HG02938 (cell line): Measurements from ENCODE around the gene USP35.

Experiments used
- ATAC-seq: cut with Tn5 transposase; IDR thresholded peaks from one replicate; pipeline ENCODE4 v1.9.1; 2021; ENCODE audit warnings: mild to moderate bottlenecking, moderate library complexity; ENCODE audit not compliant: unreplicated experiment

The USP35 gene

DNA sequence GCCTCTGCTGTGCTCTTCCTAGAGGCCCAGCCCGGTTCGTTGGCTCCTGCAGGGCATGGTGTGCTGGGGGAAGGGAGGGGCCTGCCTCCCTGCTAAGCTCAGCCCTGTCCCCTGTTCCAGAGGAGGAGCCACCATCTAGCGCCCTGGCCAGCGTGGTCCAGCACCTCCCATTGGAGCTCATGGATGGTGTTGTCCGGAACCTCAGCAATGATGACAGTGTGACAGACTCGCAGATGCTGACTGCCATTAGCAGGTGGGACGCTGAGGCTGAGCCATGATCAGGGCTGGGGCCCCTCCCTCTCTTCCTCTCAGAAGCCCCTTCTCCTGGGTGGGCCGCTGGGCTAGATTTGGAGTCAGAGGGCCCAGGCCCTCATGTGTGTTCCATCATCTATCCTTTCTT is 9.1 kb downstream of the USP35 start:
- no peak for ATAC-seq

DNA sequence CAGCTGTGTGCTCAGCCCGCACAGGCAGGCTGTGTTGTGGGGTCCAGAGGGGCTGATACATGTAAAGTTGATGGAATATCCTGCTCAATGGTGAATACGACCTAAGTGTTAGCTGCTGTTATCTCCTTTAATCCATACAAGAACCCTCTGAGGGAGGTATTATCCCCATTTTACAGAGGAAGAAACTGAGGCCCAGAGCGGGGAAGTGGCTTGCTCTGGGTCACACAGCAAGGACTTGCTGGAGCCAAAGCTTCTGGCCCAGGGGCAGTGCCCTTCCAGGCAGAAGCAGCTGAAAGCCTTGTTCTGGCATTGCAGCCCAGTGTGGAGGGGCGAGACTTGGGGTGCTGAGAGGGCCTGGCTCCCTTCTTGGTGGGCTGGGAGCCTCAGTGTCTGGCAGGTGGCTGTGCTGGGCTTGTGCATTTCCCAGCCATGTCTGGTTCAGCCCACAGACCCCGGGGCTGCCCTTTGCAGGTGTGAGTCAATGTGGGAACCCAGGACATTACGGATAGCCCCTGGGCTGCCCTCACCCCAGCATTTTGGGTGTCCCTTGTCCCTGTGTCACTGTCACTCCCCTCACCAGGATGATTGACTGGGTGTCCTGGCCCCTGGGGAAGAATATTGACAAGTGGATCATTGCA is 10.4 kb downstream of the USP35 start:
- ATAC-seq = no peak

DNA sequence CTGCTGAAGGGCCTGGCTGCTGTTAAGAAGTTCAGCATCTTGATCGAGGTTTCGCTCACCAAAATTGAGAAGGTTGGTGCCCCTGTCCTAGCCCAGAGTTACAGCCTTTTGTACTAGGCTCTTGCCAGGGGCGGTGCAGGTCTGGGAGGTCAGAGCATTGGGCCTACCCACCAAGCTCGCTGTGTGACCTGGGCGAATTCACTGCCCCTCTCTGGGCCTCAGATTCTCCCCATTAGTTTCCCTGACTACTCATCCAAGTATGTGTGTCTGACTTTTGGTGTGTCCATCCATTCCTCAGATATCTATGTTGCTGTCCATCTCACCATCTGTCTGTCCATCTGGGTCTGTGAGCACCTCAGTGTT is 10.9 kb downstream of the USP35 start:
- ATAC-seq = no peak

DNA sequence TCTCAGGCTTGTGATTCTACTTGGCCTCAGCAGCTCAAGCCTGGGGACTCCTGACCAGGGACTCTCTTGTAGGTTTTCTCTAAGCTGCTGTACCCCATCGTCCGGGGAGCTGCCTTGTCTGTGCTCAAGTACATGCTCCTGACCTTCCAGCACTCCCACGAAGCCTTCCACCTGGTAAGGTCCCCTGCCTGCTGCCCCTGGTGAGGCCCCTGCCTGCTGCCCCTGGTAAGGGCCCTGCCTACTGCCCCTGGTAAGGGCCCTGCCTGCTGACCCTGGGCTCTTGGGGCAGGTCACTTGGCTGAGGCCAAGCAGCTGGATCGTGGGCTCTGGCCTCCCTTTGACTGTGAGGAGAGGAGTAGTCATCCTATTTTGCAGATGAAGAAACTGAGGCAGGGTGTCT is 11.3 kb downstream of the USP35 start:
- ATAC-seq = no peak

DNA sequence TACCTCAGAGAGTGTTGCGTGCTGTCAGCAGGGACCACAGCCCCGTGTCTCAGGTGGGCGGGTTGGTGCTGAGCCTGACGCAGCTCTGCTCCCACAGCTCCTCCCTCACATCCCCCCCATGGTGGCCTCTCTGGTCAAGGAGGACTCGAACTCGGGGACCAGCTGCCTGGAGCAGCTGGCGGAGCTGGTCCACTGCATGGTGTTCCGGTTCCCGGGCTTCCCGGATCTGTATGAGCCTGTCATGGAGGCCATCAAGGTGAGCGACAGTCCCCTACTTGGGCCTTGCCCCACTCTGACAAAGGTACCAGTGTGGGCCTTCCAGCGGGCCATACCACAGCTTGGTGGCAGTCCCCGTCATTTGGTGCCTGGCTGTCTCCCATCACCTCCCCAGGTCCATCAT is 11.8 kb downstream of the USP35 start:
- ATAC-seq = no peak

DNA sequence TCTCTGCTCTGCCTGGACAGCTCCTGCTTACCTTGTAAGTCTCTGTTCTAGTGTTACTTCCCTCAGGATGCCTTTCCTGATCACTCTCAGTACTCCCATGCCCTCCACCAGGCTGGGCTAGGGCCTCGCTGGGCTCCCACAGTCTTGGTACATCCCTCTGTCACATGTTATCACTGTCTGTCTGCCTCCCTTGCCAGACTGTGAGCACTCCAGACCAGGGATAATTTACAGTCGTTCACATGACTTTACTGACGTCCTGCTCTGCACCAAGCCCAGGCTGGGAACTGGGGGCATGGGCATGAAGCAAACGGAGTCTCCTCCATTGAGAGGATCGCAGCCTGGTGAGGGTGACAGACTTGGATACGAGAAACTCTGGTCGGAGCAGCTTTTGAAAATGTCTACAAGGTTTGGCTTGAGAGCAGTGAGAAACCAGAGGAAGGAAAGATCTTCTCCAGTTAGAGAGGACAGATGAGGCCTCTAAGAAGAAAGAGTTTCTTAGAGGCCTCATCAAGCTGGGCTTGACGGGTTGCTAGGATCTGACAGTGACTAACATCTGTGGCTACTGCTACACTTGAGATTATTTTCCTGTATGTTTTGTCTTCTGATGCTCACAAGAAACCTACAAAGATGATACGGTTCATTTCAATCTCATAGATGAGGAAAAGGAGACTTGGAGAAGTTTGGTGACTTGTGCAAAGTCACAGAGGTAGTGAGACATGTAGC is 12.5 kb downstream of the USP35 start:
- ATAC-seq = no peak

DNA sequence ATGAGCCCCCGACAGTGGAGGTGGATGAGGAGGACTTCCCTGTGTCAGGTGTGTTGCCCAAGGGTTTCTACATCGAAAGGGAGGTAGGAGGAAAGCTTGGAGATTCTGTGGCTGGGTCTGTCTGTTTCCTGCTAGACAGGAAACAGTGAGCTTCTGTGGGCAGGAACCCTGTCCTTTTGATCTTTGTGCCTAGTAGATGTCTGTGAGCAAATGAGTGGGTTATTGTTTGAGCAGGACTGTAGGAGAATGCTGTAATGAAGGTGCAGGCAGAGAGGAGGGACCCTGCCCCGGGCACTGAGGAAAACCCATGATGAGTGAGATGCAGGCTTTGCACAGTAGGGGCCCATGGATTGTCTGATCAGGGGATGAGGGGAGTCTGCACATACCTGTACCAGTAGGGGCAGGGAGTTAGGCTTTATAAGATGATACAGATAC is 14.0 kb downstream of the USP35 start:
- ATAC-seq = no peak

DNA sequence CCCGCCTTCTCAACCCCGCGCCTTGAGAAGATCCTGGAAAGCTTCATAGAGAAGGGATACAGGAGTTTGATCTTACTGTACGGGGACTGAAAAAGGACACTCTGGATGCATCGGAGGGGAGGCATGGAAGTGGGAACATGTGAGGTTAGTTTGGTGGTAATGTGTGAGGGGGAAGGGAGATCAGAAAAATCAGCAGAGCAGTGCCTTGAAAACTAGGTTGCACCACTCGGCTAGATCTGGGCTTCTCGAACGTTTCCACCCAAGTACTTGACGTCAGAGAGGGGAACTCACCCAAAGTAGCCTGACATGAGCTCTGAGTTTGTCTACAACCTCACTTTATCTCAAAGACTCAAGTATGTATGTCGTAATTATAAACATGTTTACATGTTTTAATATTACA is 14.5 kb downstream of the USP35 start:
- ATAC-seq = no peak

DNA sequence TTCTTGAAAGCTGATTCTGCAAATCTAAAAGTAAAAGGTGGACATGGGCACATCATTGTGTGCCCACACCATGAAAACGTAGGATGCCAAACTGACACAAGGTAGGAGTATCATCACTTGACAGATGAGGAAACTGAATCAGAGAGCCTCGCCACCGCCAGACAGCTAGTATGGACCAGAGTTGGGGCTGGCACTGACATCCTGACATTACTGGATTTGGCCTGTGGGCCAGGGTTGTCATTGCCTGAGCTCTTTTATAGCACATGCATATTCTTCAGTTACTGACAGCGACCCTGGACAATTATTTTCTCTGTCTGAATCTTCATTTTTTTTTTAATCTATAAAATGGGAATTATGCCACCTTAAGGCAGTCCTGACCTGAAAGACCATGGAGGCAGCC is 16.5 kb downstream of the USP35 start:
- no peak for ATAC-seq

DNA sequence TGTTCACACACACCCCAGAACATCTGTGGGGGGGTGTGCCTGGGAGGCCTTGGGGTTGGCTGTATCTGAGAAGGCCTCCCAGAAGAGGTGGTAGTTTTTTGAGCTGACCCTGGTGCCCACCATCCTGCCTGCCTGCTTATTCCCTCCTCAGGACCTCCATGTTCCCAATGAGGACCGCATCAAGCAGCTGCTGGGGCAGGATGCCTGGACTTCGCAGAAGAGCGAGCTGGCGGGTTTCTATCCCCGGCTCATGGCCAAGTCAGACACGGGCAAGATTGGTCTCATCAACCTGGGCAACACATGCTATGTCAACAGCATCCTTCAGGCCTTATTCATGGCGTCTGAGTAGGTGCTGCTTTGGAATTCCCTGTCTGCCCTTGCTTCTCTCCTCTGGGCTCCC is 17.0 kb downstream of the USP35 start:
- no peak for ATAC-seq

DNA sequence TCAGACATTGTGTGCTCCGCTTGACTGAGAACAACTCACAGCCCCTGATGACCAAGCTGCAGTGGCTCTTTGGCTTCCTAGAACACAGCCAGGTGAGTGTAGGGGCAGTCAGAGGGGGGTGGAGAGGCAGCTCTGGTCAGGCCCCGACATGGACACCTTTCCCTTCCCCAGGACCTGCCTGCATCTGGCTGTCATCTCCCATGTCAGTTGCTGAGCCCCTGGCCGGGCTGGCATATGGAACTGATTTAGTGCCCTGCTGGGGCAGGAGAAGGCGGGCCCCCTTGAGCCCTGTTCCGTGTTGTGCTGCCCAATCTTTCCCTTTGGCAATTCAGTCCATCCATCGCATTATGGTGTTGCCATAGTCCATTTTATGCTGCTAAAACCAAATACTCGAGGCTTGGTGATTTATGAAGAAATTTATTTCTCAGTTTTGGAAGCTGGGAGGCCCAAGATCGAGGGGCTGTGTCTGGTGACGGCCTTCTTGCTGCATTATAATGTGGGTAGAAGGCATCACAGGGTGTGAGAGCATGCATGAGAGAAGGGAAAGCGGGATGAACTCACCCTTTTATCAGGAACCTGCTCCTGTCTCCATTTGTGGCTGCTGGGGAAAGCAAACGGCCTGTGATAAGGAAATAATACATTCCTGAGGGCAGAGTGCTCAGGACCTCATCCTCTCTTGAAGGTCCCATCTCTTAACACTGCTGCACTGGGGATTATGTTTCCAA is 19.0 kb downstream of the USP35 start:
- no peak for ATAC-seq

DNA sequence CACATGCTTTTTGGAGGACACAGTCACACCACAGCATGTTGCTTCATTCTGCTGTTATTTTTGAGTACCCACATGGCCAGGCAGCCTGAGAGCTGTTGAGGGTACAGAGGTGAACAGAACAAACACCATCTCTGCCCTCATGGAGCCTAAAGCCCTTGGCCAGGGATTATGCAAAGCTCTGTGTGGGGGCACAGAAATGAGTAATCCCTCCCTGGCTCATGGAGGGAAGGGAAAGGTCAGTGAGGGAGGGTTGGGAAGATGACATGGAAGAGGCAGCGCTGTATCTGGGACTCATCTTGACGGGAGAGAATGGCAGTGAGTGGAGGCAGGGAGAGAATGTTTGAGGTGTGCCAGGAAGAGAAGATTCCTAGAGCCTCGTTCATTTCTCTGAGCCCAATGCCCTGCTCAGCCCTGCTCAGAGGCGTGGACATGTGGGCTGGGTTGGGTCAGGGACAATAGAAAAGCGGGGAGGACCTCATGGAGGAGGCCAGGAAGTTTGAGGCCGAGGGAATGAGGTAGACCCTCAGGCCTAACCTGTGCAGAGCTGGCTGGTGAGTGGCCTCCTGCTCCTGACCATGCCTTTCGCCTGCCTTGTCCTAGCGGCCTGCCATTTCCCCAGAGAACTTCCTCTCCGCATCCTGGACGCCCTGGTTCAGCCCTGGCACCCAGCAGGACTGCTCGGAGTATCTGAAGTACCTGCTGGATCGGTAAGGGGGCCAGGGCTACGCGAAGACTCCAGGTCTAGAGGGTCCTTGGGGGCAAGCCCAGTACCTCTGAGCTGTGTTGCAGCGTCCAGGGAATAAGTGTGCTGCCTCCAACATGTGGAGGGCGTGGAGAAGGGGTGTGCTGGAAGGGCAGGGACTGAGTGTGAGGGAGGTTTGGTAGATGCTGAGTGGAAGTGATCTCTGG is 19.8 kb downstream of the USP35 start:
- no peak for ATAC-seq

DNA sequence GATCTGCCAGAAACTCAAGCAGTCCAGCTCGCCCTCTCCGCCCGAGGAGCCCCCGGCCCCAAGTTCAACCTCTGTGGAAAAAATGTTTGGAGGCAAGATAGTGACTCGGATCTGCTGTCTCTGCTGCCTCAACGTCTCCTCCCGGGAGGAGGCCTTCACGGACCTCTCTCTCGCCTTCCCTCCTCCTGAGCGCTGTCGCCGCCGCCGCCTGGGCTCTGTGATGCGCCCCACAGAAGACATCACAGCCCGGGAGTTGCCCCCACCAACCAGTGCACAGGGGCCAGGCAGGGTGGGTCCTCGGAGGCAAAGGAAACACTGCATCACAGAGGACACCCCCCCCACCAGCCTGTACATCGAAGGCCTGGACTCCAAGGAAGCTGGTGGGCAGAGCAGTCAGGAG is 20.8 kb downstream of the USP35 start:
- ATAC-seq = no peak

DNA sequence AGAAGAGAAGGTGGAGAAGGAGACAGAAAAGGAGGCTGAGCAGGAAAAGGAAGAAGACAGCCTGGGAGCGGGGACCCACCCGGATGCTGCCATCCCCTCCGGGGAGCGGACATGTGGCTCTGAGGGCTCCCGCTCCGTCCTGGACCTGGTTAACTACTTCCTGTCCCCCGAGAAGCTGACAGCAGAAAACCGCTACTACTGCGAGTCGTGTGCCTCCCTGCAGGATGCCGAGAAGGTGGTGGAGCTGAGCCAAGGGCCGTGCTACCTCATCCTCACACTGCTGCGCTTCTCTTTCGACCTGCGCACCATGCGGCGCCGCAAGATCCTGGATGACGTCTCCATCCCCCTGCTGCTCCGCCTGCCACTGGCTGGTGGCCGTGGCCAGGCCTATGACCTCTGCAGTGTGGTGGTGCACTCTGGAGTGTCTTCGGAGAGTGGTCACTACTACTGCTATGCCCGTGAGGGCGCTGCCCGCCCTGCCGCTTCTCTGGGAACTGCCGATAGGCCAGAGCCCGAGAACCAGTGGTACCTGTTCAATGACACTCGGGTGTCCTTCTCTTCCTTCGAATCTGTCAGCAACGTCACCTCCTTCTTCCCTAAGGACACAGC is 21.4 kb downstream of the USP35 start:
- ATAC-seq = no peak

DNA sequence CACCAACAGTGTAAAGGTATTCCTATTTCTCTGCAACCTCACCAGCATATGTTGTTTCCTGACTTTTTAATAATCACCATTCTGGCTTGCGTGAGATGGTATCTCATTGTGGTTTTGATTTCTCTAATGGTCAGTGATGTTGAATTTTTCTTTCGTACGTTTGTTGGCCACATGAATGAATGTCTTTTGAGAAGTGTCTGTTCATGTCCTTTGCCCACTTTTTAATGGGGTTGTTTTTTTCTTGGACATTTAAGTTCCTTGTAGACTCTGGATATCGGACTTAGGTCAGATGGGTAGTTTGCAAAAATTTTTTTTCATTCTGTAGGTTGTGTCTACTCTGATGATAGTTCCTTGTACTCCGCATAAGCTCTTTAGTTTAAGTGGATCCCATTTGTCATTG is 22.8 kb downstream of the USP35 start:
- ATAC-seq = no peak

DNA sequence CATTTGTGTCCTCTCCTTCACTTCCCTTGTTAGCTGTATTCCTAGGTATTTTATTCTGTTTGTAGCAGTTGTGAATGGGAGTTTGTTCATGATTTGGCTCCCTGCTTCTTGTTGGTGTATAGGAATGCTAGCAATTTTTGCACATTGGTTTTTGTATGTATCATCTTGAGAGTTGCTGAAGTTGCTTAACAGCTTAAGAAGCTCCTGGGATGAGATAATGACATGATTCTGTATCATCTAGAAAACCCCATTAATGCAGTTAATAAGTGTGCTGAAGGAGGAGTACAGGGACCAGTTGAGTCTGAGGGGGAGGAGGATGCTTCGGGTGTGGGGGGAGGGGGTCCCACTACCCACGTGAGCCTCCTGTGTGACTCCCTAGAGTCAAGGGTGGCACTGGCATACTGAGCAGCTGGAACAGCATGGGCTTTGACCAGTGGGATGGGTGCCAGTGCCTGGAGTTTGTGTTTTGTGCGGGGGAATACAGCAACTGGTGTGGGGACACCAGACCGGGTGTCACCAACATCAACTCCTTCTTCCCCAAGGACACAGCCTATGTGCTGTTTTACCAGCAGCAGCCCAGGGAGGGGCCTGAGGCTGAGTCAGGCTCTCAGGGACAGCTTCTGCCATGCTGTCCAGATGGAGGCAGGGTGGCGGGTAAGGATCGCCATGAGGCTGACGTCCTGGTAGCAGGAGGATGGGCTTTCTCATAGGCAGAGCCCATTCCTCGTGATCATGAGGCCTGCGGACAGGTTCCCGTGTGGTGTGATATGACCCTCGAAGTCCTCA is 24.1 kb downstream of the USP35 start:
- ATAC-seq = no peak

DNA sequence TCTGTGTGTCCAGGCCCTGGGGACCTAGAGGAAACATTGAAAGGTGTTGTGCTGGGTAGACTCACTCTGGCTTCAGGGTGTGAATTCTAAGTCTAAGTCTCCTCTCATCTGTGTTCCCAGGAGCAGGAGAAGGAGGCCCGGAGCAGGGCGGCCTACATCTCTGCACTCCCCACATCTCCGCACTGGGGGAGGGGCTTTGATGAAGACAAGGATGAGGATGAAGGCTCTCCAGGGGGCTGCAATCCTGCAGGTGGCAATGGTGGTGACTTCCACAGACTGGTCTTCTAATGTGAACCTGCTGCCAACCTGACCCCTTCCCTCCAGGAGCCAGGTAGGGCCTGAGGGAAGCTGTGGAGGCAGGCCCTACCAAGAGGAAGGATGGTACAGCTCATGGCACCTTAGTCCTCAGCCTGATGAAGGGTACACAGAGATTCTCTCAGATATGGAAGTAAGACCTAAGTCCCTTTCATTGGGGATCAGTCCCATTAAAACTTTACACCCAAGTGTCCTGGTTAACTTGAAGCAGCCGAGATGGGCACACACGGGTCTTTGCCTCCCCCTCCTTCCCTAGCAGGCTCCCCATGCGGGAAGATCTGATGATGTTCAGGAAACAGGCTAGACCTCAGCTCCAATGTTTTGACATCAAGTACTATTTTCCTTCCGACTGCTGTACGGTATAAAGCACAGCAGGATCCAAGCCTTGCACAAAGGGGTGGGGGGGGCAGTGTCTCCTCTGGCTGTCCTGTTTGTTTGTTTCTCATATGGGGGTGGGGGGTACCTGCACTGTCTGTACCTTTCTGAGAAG is 25.0 kb downstream of the USP35 start:
- no peak for ATAC-seq

DNA sequence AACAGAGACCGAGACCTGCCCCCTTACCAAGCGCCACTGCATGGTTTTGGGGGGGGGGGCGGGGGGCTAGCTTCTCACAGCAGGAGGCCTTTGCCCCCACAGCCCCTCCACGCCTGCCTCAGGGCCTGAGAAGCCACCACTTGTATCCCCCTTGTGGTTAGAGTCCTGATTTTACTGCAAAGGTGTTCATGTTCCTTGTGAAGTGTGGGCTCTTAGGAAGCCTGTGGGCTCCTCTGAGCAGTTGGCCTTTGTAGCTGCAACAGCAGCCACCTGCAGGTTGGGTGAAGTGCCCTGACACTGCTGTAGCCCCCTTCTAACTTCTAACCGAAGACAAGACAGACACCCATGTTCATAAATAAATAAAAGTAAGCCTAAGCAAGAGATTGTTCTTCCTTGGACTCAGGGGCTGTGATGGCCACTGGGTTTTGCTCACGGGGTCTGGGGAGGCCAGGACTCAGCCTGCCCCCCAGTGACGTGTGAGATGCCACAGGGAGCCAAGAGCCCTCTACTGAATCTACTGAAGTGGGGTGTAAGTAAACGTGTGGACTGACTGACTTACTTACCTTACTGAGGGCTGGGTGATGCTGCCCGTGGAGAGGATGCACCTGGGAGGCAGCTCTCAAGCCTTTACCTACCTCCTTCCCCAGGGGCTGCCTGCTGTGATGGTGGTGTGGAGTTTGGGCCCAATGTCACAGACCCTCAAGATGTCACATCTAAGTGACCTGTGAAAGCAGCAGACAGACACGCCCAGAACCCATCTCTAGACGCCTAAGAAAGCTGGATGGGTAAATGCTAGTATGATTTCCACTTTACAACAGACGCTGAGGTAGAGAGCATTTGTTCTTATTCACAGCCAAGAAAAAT is 25.8 kb downstream of the USP35 start:
- no peak for ATAC-seq
